Spleen (tissue), 11 donors: ENCODE results near the gene SNAI1. TPM values are rescaled to one million over a fixed set of nuclear protein-coding genes. Genes with fewer than 3 reads are reported as not detected.

Experiments
- DNase-seq: peaks from one replicate; pipeline ENCODE4 v3.0.0-alpha.2; 2020
- H3K27ac ChIP-seq, 8 donors: fragments of 200-600 bp; sonication (generic) in 7 of 8; 1 replicate in 4 of 8; 2 replicates in 4 of 8; pipeline versions ENCODE4 v1.5.0 to v1.8.0; 2016 to 2021; ENCODE audit warnings: inconsistent platforms in 4 of 8, mild to moderate bottlenecking in 4 of 8, moderate library complexity in 1 of 8
- H3K27me3 ChIP-seq, 7 donors: fragments of 200-600 bp; sonication (generic) in 6 of 7; replicated peaks in 1 of 7; 1 replicate in 4 of 7; 2 replicates in 3 of 7; pipeline versions ENCODE4 v1.5.0 to v1.8.0; 2016 to 2021; ENCODE audit warnings: inconsistent platforms in 3 of 7, mild to moderate bottlenecking in 1 of 7
- H3K36me3 ChIP-seq, 6 donors: fragments of 200-600 bp; sonication (generic) in 5 of 6; 1 replicate in 4 of 6; 2 replicates in 2 of 6; pipeline versions ENCODE4 v1.5.0 to v1.8.0; 2016 to 2021; ENCODE audit warnings: inconsistent platforms in 2 of 6
- H3K4me1 ChIP-seq, 6 donors: fragments of 200-600 bp; sonication (generic) in 5 of 6; 1 replicate in 3 of 6; 2 replicates in 3 of 6; pipeline versions ENCODE4 v1.5.0 to v1.8.0; 2016 to 2021; ENCODE audit warnings: inconsistent platforms in 3 of 6
- H3K4me3 ChIP-seq, 8 donors: fragments of 200-600 bp; sonication (generic) in 7 of 8; 1 replicate in 4 of 8; 2 replicates in 4 of 8; pipeline versions ENCODE4 v1.5.0 to v1.8.0; 2016 to 2021; ENCODE audit warnings: inconsistent platforms in 4 of 8, mild to moderate bottlenecking in 4 of 8, moderate library complexity in 2 of 8
- H3K9me3 ChIP-seq, 8 donors: fragments of 200-600 bp; sonication (generic) in 7 of 8; 1 replicate in 4 of 8; 2 replicates in 4 of 8; pipeline versions ENCODE4 v1.5.0 to v1.8.0; 2016 to 2021; ENCODE audit warnings: inconsistent platforms in 4 of 8
- CTCF ChIP-seq, 11 experiments: fragments of 200-600 bp in 7 of 11; fragments of 450-650 bp in 4 of 11; sonication (generic) in 4 of 11; IDR thresholded peaks in 8 of 11; conservative IDR thresholded peaks in 3 of 11; 1 replicate in 7 of 11; 2 replicates in 4 of 11; pipeline versions ENCODE4 v1.4.0 to v1.8.0; 2016 to 2021; ENCODE audit warnings: antibody characterized with exemption in 11 of 11, inconsistent platforms in 4 of 11, mild to moderate bottlenecking in 1 of 11
- POLR2A ChIP-seq, 3 donors: fragments of 450-650 bp; IDR thresholded peaks; one replicate each; pipeline ENCODE4 v1.5.1; 2017; ENCODE audit warnings: antibody characterized with exemption in 3 of 3, mild to moderate bottlenecking in 1 of 3
- POLR2AphosphoS5 ChIP-seq, 3 donors: sonication (generic); formaldehyde crosslinking; IDR thresholded peaks; one replicate each; pipeline ENCODE4 v1.5.1; 2017; ENCODE audit warnings: antibody characterized with exemption in 3 of 3
- WGBS, 5 donors: extraction: QIAGEN DNeasy Blood & Tissue Kit in 3 of 5; methylation state at CpG; one replicate each; pipeline versions ENCODE4 v1.1.5 to v1.1.7; 2013 to 2018; 5-methylcytosine and 5-hydroxymethylcytosine counted together
- intact Hi-C: fragments of 100-400 bp; cut with DNase I; formaldehyde crosslinking; loops from one replicate; pipeline ENCODE4 v1.15.0; 2023; ENCODE audit warnings: low total_unique reads
- polyA plus RNA-seq, 3 donors: library from polyadenylated mRNA; stranded (reverse); fragments of 200-250 nt; gene quantifications; one replicate each; pipeline ENCODE4 v1.2.1, GENCODE V29; 2013
- total RNA-seq, 7 donors: library from RNA; depleted of rRNA in 3 of 7; stranded (reverse); fragments of >200 nt in 3 of 7; fragmentation: NEBNext Ultra II Directional in 4 of 7; extraction: Animal tissue kit (Norgen Biotek cat#: 25700) in 4 of 7; gene quantifications; one replicate each; pipeline versions ENCODE4 v1.1.0 to v1.2.1, GENCODE V29; 2016 to 2021
- donor health status: healthy with polysubstance abuse.
- donor health status: DM: no; HTN: no; CAD: no; lungs with moderate emphysema.
- donor health status: DM: no; HTN: no; CAD: no.
- donor health status: Bipolar disorder and iron deficiency.
- donor health status: healthy.
- donor health status: DM: no; HTN: no; CAD: no.
- donor health status: DM: yes; HTN: yes; CAD: no.

SNAI1 gene
- total and polyA plus RNA-seq, 10 donors, result 1.3 to 10.5 (median 5.2) TPM

GRCh38 chr20:49983848-49984408 is 1.1 kb downstream of the SNAI1 start:
- no peaks in the 10 kb centered on the region for H3K9me3 ChIP-seq
- H3K4me1 ChIP-seq, result peaks cover 0 to 83% (median 52%) of the 10 kb centered on the region in 6 donors
- WGBS, 5 donors, result 76 to 86% (median 80%) methylated on average over 17 to 18 of the region's 18 CpGs
- TF ChIP-seq CTCF (IDR thresholded peaks at IDR 0.05 in 8 of 11, conservative IDR thresholded peaks at IDR 0.05 in 3 of 11), result no peak
- TF ChIP-seq POLR2AphosphoS5 (IDR thresholded peaks at IDR 0.05), result no peak
- peaks cover 0 to 17% (median 0%) of the 10 kb centered on the region in 7 donors for H3K27me3 ChIP-seq
- peaks cover 0 to 13% (median 0%) of the 10 kb centered on the region in 6 donors for H3K36me3 ChIP-seq
- H3K4me3 ChIP-seq, result peak overlapping the region; percentile 18 to 70 (median 51)
- intact Hi-C loops, result no loop called here
- H3K27ac ChIP-seq, result peak overlapping the region in 7 of 8 donors; percentile 15 to 83 (median 81)
- no peak for DNase-seq

- TF ChIP-seq POLR2AphosphoS5 (IDR thresholded peaks at IDR 0.05) (no peak), CTCF (IDR thresholded peaks at IDR 0.05 in 8 of 11, conservative IDR thresholded peaks at IDR 0.05 in 3 of 11) (no peak), POLR2A (IDR thresholded peaks at IDR 0.05) (no peak)
- intact Hi-C loops, result no loop called here
- H3K4me3 ChIP-seq, result peak overlapping the region; percentile 18 to 70 (median 51)
These were observed 1.8 kb downstream of the SNAI1 start for GRCh38 chr20:49984426-49985153.

DNA sequence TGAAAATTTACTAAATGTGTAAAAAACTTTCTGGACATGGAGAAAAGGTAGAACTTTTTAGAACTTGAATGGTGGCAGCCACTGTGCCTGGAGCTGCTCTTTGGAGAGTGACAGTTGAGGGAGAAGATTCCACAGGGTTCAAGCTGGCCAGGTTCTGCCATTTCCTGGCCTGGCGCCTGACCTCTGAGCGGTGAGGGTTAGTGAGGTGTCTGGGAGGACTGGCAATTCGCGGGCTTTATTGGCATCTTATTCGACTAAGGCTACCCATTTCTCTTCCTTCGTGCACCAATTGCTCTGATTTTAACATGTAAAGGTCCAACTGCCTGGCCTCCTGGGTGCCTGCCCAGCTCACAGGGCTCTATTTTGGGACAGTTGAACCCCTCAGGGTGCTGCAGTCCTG is 2.4 kb downstream of the SNAI1 start:
- TF ChIP-seq POLR2AphosphoS5 (IDR thresholded peaks at IDR 0.05), result no peak
- TF ChIP-seq CTCF (IDR thresholded peaks at IDR 0.05 in 8 of 11, conservative IDR thresholded peaks at IDR 0.05 in 3 of 11), result no peak
- no peak for TF ChIP-seq POLR2A (IDR thresholded peaks at IDR 0.05)
- no peak for DNase-seq
- peak overlapping the region in 6 of 8 donors; percentile 15 to 83 (median 78) for H3K27ac ChIP-seq
- H3K27me3 ChIP-seq, result peaks cover 0 to 17% (median 0%) of the 10 kb centered on the region in 7 donors
- no peaks in the 10 kb centered on the region for H3K9me3 ChIP-seq
- peak overlapping the region; percentile 18 to 70 (median 51) for H3K4me3 ChIP-seq
- peaks cover 0 to 13% (median 0%) of the 10 kb centered on the region in 6 donors for H3K36me3 ChIP-seq
- intact Hi-C loops, result no loop called here
- WGBS, 5 donors, result 71 to 89% (median 82%) methylated on average over 6 of the region's 6 CpGs
- H3K4me1 ChIP-seq, result peaks cover 9 to 85% (median 55%) of the 10 kb centered on the region in 6 donors

More at GRCh38 chr20:49984426-49985153, 1.8 kb downstream of the SNAI1 start:
- 73 to 86% (median 78%) methylated on average over 13 of the region's 13 CpGs for WGBS, 5 donors
- Histone ChIP-seq H3K9me3 (no peaks in the 10 kb centered on the region), H3K36me3 (peaks cover 0 to 13% (median 0%) of the 10 kb centered on the region in 6 donors), H3K27me3 (peaks cover 0 to 17% (median 0%) of the 10 kb centered on the region in 7 donors), H3K27ac (peak overlapping the region in 6 of 8 donors; percentile 15 to 83 (median 78)), H3K4me1 (peaks cover 6 to 83% (median 52%) of the 10 kb centered on the region in 6 donors)
- DNase-seq, result no peak

DNA sequence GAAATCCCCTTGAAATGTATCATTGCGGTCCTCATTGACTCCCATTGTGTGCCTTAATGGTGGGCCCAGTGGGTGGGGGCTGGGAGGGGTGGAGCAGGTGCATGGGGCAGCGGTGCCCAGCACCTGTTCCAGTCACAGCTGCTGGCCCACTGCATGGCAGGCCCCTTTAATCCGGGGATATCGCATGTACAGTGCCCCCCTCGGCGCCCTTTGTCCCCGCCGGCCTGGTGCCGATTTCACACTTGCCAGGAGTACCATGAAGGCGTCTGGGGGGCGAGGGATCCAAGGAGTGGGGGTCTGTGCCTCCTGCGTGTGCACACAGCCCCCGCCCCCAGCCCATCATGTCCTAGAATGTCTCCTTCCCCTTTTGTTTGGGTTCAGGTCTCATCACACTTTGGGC is 2.8 kb downstream of the SNAI1 start:
- H3K4me3 ChIP-seq, result peak overlapping the region in 7 of 8 donors; percentile 42 to 70 (median 51)
- TF ChIP-seq POLR2AphosphoS5 (IDR thresholded peaks at IDR 0.05), result no peak
- TF ChIP-seq POLR2A (IDR thresholded peaks at IDR 0.05), result no peak
- no peak for TF ChIP-seq CTCF (IDR thresholded peaks at IDR 0.05 in 8 of 11, conservative IDR thresholded peaks at IDR 0.05 in 3 of 11)
- intact Hi-C loops, result no loop called here
- WGBS, 5 donors, result 79 to 87% (median 85%) methylated on average over 11 to 13 of the region's 13 CpGs
- DNase-seq, result no peak
- H3K9me3 ChIP-seq, result no peaks in the 10 kb centered on the region
- peak overlapping the region in 6 of 8 donors; percentile 15 to 83 (median 78) for H3K27ac ChIP-seq
- H3K4me1 ChIP-seq, result peaks cover 9 to 85% (median 55%) of the 10 kb centered on the region in 6 donors
- H3K27me3 ChIP-seq, result peaks cover 0 to 17% (median 0%) of the 10 kb centered on the region in 7 donors
- H3K36me3 ChIP-seq, result peaks cover 0 to 13% (median 0%) of the 10 kb centered on the region in 6 donors
